Left renal cortex interstitium (tissue), 4 donors: ENCODE measurements around the gene MT1H. TPM values are rescaled to one million over a fixed set of nuclear protein-coding genes. Genes with fewer than 3 reads are reported as not detected.

Source experiments
- DNase-seq, 4 donors: peaks; one replicate each; pipeline ENCODE4 v3.0.0-alpha.2; 2013; ENCODE audit warnings: low read depth in 4 of 4, low spot score in 2 of 4, missing footprints in 1 of 4
- polyA plus RNA-seq, 4 donors: library from polyadenylated mRNA; unstranded; fragments of 120-200 nt; gene quantifications; one replicate each; pipeline ENCODE4 v1.2.1, GENCODE V29; 2013; ENCODE audit not compliant: insufficient read length in 4 of 4

Gene MT1H
- polyA plus RNA-seq, 4 donors = 4.1 to 58.4 (median 25.7) TPM

- no peak for DNase-seq
These were observed 13.2 kb downstream of the MT1H start for GRCh38 chr16:56682703-56683397.

DNA sequence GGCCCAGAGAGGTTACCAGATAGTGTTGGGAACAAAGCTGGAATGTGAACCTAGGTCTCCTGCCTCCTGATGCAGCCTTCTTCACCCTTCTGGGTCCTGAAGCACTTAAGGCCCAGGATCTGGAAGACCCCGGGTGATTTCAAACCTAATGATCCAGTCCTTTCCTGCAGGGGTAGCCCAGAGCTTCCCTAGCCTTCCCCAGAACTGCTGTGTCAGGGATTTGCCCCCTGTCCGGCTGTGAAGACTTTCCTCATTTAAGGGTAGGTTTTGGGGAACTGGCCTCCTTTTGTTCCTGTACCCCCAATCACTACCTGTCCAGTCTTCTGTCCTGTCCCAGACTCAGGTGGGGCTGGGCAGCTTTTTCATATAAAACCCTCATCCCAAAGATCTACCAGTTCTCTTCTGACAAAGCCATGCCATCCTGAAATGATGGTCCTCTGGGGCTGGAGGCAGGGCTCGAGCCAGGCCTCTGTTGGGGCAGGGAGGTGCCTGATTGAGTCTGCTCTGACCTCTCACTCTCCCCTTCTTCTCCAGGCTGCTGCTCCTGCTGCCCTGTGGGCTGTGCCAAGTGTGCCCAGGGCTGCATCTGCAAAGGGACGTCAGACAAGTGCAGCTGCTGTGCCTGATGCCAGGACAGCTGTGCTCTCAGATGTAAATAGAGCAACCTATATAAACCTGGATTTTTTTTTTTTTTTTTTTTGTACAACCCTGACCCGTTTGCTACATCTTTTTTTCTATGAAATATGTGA is 14.0 kb downstream of the MT1H start:
- no peak for DNase-seq

DNA sequence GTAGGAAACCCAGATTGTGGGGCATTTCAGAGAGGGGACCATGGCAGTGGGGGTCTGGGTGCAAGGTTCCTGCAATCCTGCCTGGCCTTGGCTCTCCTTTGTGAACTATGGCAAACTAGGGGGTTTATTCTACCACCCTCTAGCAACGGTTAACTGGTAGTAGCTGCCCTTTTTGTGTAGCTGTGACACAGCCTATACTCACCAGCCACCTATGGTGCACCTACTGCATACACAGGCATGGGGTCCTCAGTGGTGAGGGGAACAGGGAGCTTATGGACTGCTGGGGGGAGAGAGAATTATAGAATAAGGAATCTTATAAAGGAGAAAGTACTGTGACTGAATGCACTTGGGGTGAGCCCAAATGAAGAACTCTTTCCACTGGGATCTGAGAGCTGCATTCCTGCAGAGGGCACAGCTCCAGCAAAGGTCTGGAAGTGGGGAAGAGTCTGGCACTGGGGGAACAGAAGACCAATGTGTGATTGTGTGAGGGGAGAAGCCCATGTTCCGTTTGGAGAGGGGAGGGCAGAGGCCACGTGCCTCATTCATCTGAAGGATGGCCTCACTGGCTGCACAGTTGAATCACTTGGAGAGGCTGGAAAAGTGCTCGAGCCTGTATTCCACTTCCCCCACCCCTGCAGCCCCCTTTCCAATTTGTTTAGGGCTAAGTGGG is 14.8 kb downstream of the MT1H start:
- no peak for DNase-seq

GRCh38 chr16:56684926-56685590 is 15.4 kb downstream of the MT1H start:
- no peak for DNase-seq

DNA sequence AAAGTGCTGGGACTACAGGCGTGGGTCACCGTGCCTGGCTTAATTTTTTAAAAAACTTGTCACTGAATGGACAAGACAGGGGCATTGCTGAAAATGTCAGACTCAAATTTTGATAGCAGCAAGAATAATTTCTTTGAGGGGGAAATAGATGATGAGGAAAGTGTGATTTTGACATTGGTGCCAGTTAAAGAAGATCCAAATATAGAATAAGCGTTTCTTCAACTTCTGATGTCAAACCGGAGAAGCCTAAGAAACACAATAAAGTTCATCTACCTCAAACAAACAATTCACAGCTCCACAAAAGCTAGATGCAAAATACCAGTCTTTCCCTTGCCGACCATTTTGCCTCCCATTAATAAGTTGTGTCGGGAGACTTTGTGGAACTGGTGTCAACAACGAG is 17.1 kb downstream of the MT1H start:
- DNase-seq = no peak

GRCh38 chr16:56688762-56689161 is 19.1 kb downstream of the MT1H start:
- DNase-seq = no peak

DNA sequence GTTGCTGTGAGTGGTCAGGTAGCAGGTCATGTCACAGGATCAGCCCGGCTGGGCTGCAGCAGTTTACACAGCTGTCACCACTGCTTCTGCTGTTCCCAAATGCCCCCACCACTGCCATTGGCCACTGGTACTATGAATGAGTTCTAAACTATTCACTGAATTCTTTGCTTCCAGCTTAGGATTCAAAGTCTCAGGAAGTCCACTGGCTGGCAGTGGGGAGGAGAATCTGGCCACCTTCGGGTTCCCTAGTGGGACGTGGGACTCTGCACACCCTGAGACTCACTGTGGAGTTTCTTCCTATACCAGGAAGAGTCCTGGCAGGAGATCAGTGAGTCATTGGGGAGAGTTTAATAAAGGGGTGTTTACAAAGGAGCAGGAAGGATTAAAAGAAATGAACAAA is 19.6 kb downstream of the MT1H start:
- DNase-seq = no peak

GRCh38 chr16:56690420-56691122 is 21.0 kb downstream of the MT1H start:
- DNase-seq = no peak

DNA sequence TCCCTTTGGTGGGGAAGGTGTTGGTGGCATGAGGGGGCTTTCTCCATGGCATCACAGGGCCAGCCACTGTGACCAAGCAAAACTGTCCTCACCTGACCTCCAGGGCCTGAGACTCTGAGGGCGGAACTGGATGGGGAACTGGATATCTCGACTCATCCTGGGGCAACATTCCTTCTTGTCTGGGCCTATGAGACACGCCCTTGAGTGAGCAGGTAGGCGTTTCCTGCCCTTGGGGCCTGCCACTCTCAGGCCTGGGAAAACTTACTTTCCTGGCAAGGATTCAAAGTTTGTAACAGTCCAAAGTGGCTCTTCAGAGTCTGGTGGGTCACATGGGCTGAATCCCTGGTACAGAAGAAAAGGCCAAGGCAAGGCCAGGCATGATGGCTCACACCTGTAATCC is 22.3 kb downstream of the MT1H start:
- no peak for DNase-seq

GRCh38 chr16:56695246-56695645 is 25.6 kb downstream of the MT1H start:
- DNase-seq = no peak

- no peak for DNase-seq
These were observed 28.0 kb downstream of the MT1H start for GRCh38 chr16:56697456-56698155.

GRCh38 chr16:56700195-56700594 is 30.6 kb downstream of the MT1H start:
- no peak for DNase-seq

- DNase-seq = no peak
These were observed 31.0 kb downstream of the MT1H start for GRCh38 chr16:56700631-56701030.

GRCh38 chr16:56701534-56701933 is 31.9 kb downstream of the MT1H start:
- no peak for DNase-seq

DNA sequence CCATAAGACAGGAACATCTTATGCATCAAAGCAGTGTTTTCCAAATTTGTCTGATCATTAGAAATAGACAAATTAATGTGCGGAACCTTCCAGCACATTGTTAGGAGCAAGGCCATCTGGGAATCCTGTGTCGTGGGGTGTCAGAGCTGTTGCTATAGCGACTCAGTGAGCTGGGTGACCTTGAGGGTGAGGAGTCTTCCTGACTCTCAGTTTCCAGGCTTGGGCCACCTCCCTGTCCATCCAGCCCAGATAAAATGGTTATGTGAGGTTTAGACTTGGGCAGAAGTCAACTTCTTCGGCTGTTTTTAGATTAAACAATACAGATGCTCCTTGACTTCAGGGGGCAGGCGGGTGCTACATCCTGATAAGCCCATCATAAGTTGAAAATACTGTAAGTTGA is 33.2 kb downstream of the MT1H start:
- DNase-seq = no peak

DNA sequence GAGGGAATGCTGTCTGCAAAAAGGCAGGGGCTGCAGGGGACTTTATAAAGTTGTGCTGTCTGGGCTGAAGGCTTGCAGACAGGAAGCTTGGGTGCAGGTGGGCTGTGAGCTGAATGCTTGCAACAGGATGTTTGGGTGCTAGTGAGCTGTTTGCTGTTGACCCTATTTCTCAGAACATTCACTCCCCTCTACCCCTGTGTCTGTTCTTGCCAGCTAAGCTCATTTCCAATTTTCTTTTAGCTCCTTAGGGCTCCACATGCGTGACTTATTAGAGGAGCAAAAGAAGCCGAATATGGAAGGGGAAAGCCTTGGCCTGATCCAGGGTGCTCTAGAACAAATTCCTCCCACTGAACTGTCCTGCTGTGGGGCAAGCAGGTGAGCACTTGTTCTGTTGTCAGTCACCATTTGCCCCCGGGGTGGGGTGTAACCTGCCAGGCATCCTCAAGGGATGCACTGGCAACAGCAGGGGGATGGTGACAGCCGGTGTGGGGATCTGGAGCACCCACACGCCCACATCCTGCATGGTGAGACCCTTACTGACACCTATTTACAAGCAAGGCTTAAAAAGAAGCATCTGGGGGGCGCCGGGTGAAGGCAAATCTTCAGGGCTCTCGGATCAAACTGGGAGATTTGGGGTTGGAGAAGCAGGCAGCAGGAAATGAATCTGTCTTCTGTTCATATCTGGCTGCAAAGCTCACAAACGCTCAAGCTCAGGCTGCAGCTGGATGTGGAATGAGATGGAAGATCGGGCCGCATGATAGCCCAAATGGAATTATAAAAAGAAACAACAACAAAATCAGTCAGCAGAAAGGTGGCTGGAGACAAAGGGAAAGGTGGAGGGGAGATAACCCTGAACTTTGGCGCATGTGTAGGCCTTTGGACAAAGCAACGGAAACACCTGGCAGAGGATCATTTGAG is 39.2 kb downstream of the MT1H start:
- DNase-seq = no peak

- DNase-seq = no peak
These were observed 39.9 kb downstream of the MT1H start for GRCh38 chr16:56709443-56710040.

DNA sequence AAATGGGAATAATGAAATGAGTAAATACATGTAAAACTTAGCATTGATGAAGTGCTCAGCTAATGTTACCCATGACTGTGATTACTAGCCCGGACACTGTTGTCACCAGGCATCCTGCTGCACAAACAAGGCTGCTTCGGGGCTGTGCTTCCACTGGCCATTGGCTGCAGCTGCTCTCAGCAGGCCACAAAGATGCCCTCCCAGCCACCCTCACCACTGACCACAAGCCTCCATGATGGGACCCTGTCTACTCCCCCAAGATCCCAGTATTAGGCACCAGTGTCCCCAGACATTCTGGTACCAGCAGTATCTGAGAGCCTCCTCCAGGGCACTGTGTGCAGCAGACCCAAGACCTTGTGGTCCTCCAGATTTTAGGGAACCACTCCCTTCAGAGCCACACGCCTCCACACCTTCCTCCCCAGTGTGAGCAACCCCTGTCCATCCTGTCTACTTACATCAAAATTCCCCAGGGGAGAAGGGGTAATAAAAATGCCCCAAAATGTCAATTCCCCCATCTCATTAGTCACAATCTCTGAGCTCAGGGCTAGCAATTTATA is 40.6 kb downstream of the MT1H start:
- DNase-seq = no peak
